ENCODE data around the gene SMYD3.

The SMYD3 gene

DNA sequence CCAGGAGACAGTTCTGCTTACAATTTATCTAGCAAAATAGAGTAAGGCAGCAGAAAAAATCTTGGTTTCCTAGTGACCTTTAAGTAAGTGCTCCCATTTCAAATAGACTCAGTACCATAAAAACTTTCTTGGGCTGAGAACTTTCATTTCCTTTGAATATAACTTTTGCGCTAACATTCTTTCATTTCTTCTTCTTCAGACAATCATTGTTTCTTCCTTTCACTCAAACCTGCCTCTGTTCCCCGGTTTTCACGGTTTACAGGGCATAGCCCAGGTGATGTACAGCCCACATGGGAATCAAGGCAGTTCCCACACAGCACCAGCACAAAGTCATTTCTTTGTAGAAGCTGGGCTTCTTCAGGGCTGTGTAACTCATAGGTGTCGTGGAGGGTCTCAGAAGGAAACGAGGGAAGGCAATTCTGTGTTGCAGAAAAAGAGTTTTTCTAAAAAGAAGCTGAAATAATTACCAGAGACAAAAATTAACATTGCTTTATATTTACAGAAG lies 611.6 kb downstream of the SMYD3 start:
- Histone ChIP-seq H3K36me3 (ENCODE audit: insufficient read depth, low read length) (peaks cover 8% of the 10 kb centered on the region; the same call in 1 of the 2 replicates), H3K9me3 (ENCODE audit: insufficient read depth, low read length, severe bottlenecking) (peaks cover under 1% of the 10 kb centered on the region), H3K79me2 (ENCODE audit: insufficient read depth, low read length) (no peaks in the 10 kb centered on the region), H3K4me2 (ENCODE audit: insufficient read depth, low read length) (no peak overlapping the region), H2AFZ (ENCODE audit: low read depth, low read length) (no peak overlapping the region), H3K27me3 (ENCODE audit: insufficient read depth, low read length, poor library complexity) (no peaks in the 10 kb centered on the region), H3K4me3 (ENCODE audit: low read depth in 1 of 2, low read length in 2 of 2) (no peak overlapping the region), H4K20me1 (ENCODE audit: insufficient read depth, low read length) (no peaks in the 10 kb centered on the region), H3K27ac (ENCODE audit: low read length) (no peak overlapping the region), H3K4me1 (ENCODE audit: insufficient read depth, low read length) (no peaks in the 10 kb centered on the region), H3K9ac (ENCODE audit: low read depth, low read length) (no peak overlapping the region)
- ATAC-seq (ENCODE audit: insufficient read depth, low read depth) (no peak), DNase-seq (no peak)
- TF ChIP-seq, protein P1, sequence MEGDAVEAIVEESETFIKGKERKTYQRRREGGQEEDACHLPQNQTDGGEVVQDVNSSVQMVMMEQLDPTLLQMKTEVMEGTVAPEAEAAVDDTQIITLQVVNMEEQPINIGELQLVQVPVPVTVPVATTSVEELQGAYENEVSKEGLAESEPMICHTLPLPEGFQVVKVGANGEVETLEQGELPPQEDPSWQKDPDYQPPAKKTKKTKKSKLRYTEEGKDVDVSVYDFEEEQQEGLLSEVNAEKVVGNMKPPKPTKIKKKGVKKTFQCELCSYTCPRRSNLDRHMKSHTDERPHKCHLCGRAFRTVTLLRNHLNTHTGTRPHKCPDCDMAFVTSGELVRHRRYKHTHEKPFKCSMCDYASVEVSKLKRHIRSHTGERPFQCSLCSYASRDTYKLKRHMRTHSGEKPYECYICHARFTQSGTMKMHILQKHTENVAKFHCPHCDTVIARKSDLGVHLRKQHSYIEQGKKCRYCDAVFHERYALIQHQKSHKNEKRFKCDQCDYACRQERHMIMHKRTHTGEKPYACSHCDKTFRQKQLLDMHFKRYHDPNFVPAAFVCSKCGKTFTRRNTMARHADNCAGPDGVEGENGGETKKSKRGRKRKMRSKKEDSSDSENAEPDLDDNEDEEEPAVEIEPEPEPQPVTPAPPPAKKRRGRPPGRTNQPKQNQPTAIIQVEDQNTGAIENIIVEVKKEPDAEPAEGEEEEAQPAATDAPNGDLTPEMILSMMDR (IDR thresholded peaks at IDR 0.05; ENCODE audit: borderline replicate concordance, extremely low read depth, low read length, poor library complexity, severe bottlenecking): no peak
- no peak for TF ChIP-seq EZH2 (IDR thresholded peaks at IDR 0.05; ENCODE audit: borderline replicate concordance, low read depth, low read length, severe bottlenecking)

DNA sequence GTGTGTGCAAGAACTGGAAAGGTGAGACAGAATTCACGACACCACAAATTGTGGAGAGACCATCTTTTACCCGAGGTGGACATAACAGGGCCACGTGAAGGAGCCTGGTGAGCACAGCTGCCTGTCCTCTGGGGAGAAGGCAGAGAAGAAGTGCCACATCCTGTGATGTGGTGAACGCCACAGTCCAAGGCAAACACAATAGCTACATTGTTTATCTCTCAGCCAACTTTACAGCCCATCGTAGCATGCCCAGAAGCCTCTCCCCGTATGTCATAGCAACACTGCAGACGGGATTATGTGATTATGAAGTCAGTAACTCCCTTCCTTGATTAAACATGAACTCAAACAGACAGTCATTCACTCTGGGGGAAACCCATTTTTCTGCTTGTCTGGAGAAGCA lies 612.2 kb downstream of the SMYD3 start:
- Histone ChIP-seq H3K4me3 (ENCODE audit: low read depth in 1 of 2, low read length in 2 of 2) (no peak overlapping the region), H3K9ac (ENCODE audit: low read depth, low read length) (no peak overlapping the region), H3K27me3 (ENCODE audit: insufficient read depth, low read length, poor library complexity) (no peaks in the 10 kb centered on the region), H3K4me2 (ENCODE audit: insufficient read depth, low read length) (no peak overlapping the region), H3K9me3 (ENCODE audit: insufficient read depth, low read length, severe bottlenecking) (peaks cover 3% of the 10 kb centered on the region), H3K27ac (ENCODE audit: low read length) (no peak overlapping the region), H3K4me1 (ENCODE audit: insufficient read depth, low read length) (no peaks in the 10 kb centered on the region), H4K20me1 (ENCODE audit: insufficient read depth, low read length) (no peaks in the 10 kb centered on the region), H3K36me3 (ENCODE audit: insufficient read depth, low read length) (peaks cover 8% of the 10 kb centered on the region; the same call in 1 of the 2 replicates), H3K79me2 (ENCODE audit: insufficient read depth, low read length) (no peaks in the 10 kb centered on the region), H2AFZ (ENCODE audit: low read depth, low read length) (no peak overlapping the region)
- peak; percentile 7 for DNase-seq
- no peak for TF ChIP-seq EZH2 (IDR thresholded peaks at IDR 0.05; ENCODE audit: borderline replicate concordance, low read depth, low read length, severe bottlenecking)
- TF ChIP-seq, protein P1 (IDR thresholded peaks at IDR 0.05; ENCODE audit: borderline replicate concordance, extremely low read depth, low read length, poor library complexity, severe bottlenecking): no peak
- peak; percentile 59; the same call in 2 of the 3 replicates for ATAC-seq (ENCODE audit: insufficient read depth, low read depth)

DNA sequence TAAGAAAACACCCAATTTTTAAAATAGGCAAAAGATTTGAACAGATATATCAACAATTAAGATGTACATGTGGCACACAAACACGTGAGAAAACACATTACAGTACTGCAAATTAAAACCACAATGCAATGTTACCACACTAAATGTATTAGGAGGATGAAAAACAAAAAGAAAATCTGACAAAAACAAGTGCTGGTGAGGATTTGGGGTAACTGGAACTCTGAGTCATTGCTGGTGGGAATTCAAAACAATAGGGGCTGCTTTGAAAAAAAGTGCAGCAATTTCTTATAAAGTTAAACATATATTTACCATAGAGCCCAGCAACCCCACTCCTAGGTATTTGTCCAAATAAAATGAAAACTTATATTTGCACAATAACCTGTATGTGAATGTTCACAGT lies 614.1 kb downstream of the SMYD3 start:
- TF ChIP-seq, protein P1 (IDR thresholded peaks at IDR 0.05; ENCODE audit: borderline replicate concordance, extremely low read depth, low read length, poor library complexity, severe bottlenecking): no peak
- no peak for TF ChIP-seq EZH2 (IDR thresholded peaks at IDR 0.05; ENCODE audit: borderline replicate concordance, low read depth, low read length, severe bottlenecking)
- Histone ChIP-seq H3K36me3 (ENCODE audit: insufficient read depth, low read length) (peaks cover 8% of the 10 kb centered on the region; the same call in 1 of the 2 replicates), H3K4me3 (ENCODE audit: low read depth in 1 of 2, low read length in 2 of 2) (no peak overlapping the region), H2AFZ (ENCODE audit: low read depth, low read length) (no peak overlapping the region), H3K27ac (ENCODE audit: low read length) (no peak overlapping the region), H3K4me1 (ENCODE audit: insufficient read depth, low read length) (no peaks in the 10 kb centered on the region), H4K20me1 (ENCODE audit: insufficient read depth, low read length) (no peaks in the 10 kb centered on the region), H3K9ac (ENCODE audit: low read depth, low read length) (no peak overlapping the region), H3K27me3 (ENCODE audit: insufficient read depth, low read length, poor library complexity) (no peaks in the 10 kb centered on the region), H3K79me2 (ENCODE audit: insufficient read depth, low read length) (no peaks in the 10 kb centered on the region), H3K4me2 (ENCODE audit: insufficient read depth, low read length) (no peak overlapping the region), H3K9me3 (ENCODE audit: insufficient read depth, low read length, severe bottlenecking) (peaks cover 3% of the 10 kb centered on the region)
- ATAC-seq (ENCODE audit: insufficient read depth, low read depth) (no peak), DNase-seq (no peak)

Data from DND-41 (cell line).